Stomach (tissue), 9 donors: ENCODE results near the gene ASB12. TPM values are rescaled to one million over a fixed set of nuclear protein-coding genes. Genes with fewer than 3 reads are reported as not detected.
A peak's percentile ranks its signal among the peaks of the same experiment; 100 is the strongest.

ENCODE experiments used
- DNase-seq, 2 donors: peaks; one replicate each; pipeline versions ENCODE4 v3.0.0 to v3.0.0-alpha.2; 2013 to 2019
- H3K27ac ChIP-seq, 5 donors: fragments of 200-600 bp in 4 of 5; sonication (generic) in 4 of 5; one replicate each; pipeline ENCODE4 v1.5.1; 2013 to 2019; ENCODE audit warnings: mild to moderate bottlenecking in 1 of 5, moderate library complexity in 1 of 5
- H3K27me3 ChIP-seq, 3 donors: fragments of 200-600 bp; sonication (generic); one replicate each; pipeline ENCODE4 v1.5.1; 2017 to 2019; ENCODE audit warnings: mixed run types in 1 of 3
- H3K36me3 ChIP-seq, 4 donors: fragments of 200-600 bp; sonication (generic); 1 replicate in 3 of 4; 2 replicates in 1 of 4; pipeline ENCODE4 v1.5.1; 2016 to 2019
- H3K4me1 ChIP-seq, 4 donors: fragments of 200-600 bp; sonication (generic); one replicate each; pipeline ENCODE4 v1.5.1; 2016 to 2019
- H3K4me3 ChIP-seq, 4 donors: fragments of 200-600 bp; sonication (generic) in 3 of 4; one replicate each; pipeline ENCODE4 v1.5.1; 2016 to 2019; ENCODE audit warnings: mild to moderate bottlenecking in 1 of 4
- H3K9me3 ChIP-seq, 4 donors: fragments of 200-600 bp; sonication (generic); one replicate each; pipeline ENCODE4 v1.5.1; 2016 to 2019
- CTCF ChIP-seq, 7 experiments: fragments of 450-650 bp in 4 of 7; fragments of 200-600 bp in 3 of 7; sonication (generic) in 3 of 7; IDR thresholded peaks; one replicate each; pipeline ENCODE4 v1.5.1; 2016 to 2019; ENCODE audit warnings: antibody characterized with exemption in 7 of 7, control low read depth in 2 of 7, mild to moderate bottlenecking in 1 of 7
- EP300 ChIP-seq: sonication (generic); formaldehyde crosslinking; IDR thresholded peaks from one replicate; pipeline ENCODE4 v1.6.1; 2017; ENCODE audit warnings: antibody characterized with exemption
- POLR2A ChIP-seq, 4 donors: fragments of 450-650 bp; IDR thresholded peaks; one replicate each; pipeline ENCODE4 v1.6.1; 2016; ENCODE audit warnings: antibody characterized with exemption in 4 of 4, control low read depth in 2 of 4, mild to moderate bottlenecking in 1 of 4, moderate library complexity in 1 of 4
- POLR2AphosphoS5 ChIP-seq, 3 donors: sonication (generic); formaldehyde crosslinking; IDR thresholded peaks; one replicate each; pipeline ENCODE4 v1.6.1; 2016; ENCODE audit warnings: antibody characterized with exemption in 3 of 3
- WGBS, 5 donors: extraction: QIAGEN DNeasy Blood & Tissue Kit in 3 of 5; methylation state at CpG; one replicate each; pipeline versions ENCODE4 v1.1.5 to v1.1.7; 2013 to 2018; 5-methylcytosine and 5-hydroxymethylcytosine counted together
- intact Hi-C: fragments of 100-400 bp; cut with DNase I; formaldehyde crosslinking; loops from one replicate; pipeline ENCODE4 v1.15.1; 2023; ENCODE audit warnings: low total_unique reads
- polyA plus RNA-seq, 3 donors: library from polyadenylated mRNA; stranded (reverse); fragments of 200-250 nt; gene quantifications; one replicate each; pipeline ENCODE4 v1.2.3, GENCODE V29; 2013
- total RNA-seq, 5 donors: library from RNA; depleted of rRNA; stranded (reverse); fragments of >200 nt; gene quantifications; one replicate each; pipeline versions ENCODE4 v1.1.0 to v1.2.3, GENCODE V29; 2014 to 2016
- donor health status: healthy with polysubstance abuse.
- donor health status: Bipolar disorder and iron deficiency.
- donor health status: healthy.

The ASB12 gene
- total and polyA plus RNA-seq, 8 donors: 0.20 TPM; not detected in 7

DNA sequence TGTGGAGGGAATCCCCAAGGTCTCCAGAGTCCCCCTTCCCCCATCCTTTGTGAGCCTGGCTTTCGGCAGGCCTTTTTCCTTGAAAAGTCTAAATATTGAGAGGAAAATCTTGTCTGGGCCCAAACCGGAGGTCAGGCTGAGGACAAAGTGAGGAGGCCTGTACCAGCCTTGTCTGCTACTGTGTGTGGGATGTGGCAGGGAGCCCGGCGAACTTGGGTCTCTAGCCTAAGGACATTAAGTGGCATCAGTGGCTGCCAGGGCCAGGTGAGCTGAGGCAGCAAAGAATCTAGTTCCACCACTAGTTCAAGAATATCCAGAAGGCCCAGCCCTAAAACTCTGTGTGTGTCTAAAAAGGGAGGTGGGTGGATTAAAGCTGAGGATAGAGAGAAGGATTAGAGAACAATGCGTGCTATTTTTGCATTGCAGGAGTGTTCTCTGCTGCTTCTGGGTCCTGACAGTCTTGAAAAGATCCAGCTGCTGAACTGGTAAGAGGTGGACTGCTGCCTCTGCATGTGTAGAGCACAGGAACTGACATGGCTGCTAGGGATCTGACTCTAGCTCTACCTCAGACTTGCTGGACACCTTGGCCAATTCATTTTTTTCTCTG, 23.7 kb downstream of the ASB12 start:
- Histone ChIP-seq H3K27ac (peak overlapping the region; percentile 69 to 95 (median 90)), H3K36me3 (no peaks in the 10 kb centered on the region), H3K27me3 (peaks cover 0 to 4% (median 0%) of the 10 kb centered on the region in 3 donors), H3K9me3 (no peaks in the 10 kb centered on the region), H3K4me1 (peaks cover 5 to 41% (median 30%) of the 10 kb centered on the region in 4 donors), H3K4me3 (peak overlapping the region; percentile 58 to 68 (median 60))
- intact Hi-C loops: no loop called here
- TF ChIP-seq EP300 (no peak), CTCF (IDR thresholded peaks at IDR 0.05) (no peak), POLR2AphosphoS5 (IDR thresholded peaks at IDR 0.05) (no peak), POLR2A (IDR thresholded peaks at IDR 0.05) (no peak)
- WGBS, 5 donors: 15 to 45% (median 26%) methylated on average over 5 of the region's 5 CpGs
- peak in 1 of 2 donors; percentile 49 for DNase-seq

GRCh38 chrX:64205735-64206501, 24.5 kb downstream of the ASB12 start:
- peak overlapping the region; percentile 58 to 68 (median 60) for H3K4me3 ChIP-seq
- WGBS, 5 donors: 0 to 31% (median 18%) methylated on average over 35 to 45 of the region's 45 CpGs; no CpG with 5 or more reads in 1 of the 5 donors
- DNase-seq: peak; percentile 94 to 96
- H3K36me3 ChIP-seq: no peaks in the 10 kb centered on the region
- peak overlapping the region; percentile 88 to 95 (median 90) for H3K27ac ChIP-seq
- H3K9me3 ChIP-seq: no peaks in the 10 kb centered on the region
- no peak for TF ChIP-seq EP300
- TF ChIP-seq CTCF (IDR thresholded peaks at IDR 0.05): peak in 1 of 7 experiments; percentile 7
- peak in 2 of 4 donors; percentile 56 to 73 for TF ChIP-seq POLR2A (IDR thresholded peaks at IDR 0.05)
- TF ChIP-seq POLR2AphosphoS5 (IDR thresholded peaks at IDR 0.05): peak; percentile 6 to 87 (median 83)
- H3K27me3 ChIP-seq: peaks cover 0 to 4% (median 0%) of the 10 kb centered on the region in 3 donors
- peaks cover 5 to 41% (median 30%) of the 10 kb centered on the region in 4 donors for H3K4me1 ChIP-seq
- intact Hi-C loops: no loop called here

- intact Hi-C loops: no loop called here
- DNase-seq: no peak
- 0 to 50% (median 15%) methylated on average over 3 to 26 of the region's 29 CpGs; no CpG with 5 or more reads in 1 of the 5 donors for WGBS, 5 donors
These were observed 25.0 kb downstream of the ASB12 start, which contains the start of gene AMER1 for GRCh38 chrX:64205441-64205734. TSS of gene AMER1 (minus strand) at chrX:64205708. CDS start at chrX:64193286, 12,422 bp downstream.

More at GRCh38 chrX:64205441-64205734, 25.0 kb downstream of the ASB12 start, which contains the start of gene AMER1:
- H3K4me1 ChIP-seq: peaks cover 5 to 41% (median 30%) of the 10 kb centered on the region in 4 donors
- peak within 1 kb of the TSS; percentile 88 to 95 (median 90) for H3K27ac ChIP-seq
- peak within 1 kb of the TSS; percentile 58 to 68 (median 60) for H3K4me3 ChIP-seq
- no peaks in the 10 kb centered on the region for H3K36me3 ChIP-seq
- TF ChIP-seq POLR2AphosphoS5 (IDR thresholded peaks at IDR 0.05): no peak
- TF ChIP-seq CTCF (IDR thresholded peaks at IDR 0.05): no peak
- TF ChIP-seq EP300: no peak
- TF ChIP-seq POLR2A (IDR thresholded peaks at IDR 0.05): no peak
- H3K9me3 ChIP-seq: no peaks in the 10 kb centered on the region
- peaks cover 0 to 4% (median 0%) of the 10 kb centered on the region in 3 donors for H3K27me3 ChIP-seq
